PFSK-1 (cell line): ENCODE measurements around the gene OR1N1.

Experiments
- FOXP2 ChIP-seq: optimal IDR thresholded peaks from 2 replicates; pipeline ENCODE3; 2011; ENCODE audit warnings: borderline replicate concordance, control low read depth, inconsistent platforms; ENCODE audit not compliant: insufficient read depth; ENCODE audit errors: extremely low read length, extremely low read depth
- POLR2AphosphoS5 ChIP-seq: IDR thresholded peaks from 2 replicates; pipeline ENCODE4 v1.6.1; 2012; ENCODE audit warnings: low read depth, mild to moderate bottlenecking, control low read depth, low read length, moderate library complexity
- SIN3A ChIP-seq: IDR thresholded peaks from 2 replicates; pipeline ENCODE4 v1.6.1; 2012; ENCODE audit warnings: mild to moderate bottlenecking, low read length, moderate library complexity, borderline replicate concordance; ENCODE audit not compliant: insufficient read depth
- TAF1 ChIP-seq: IDR thresholded peaks from 2 replicates; pipeline ENCODE4 v1.6.1; 2012; ENCODE audit warnings: low read length, control low read depth, borderline replicate concordance; ENCODE audit not compliant: insufficient read depth
- TF ChIP-seq, protein P1 (sequence below), 2 experiments: IDR thresholded peaks; 2 replicates each; pipeline versions ENCODE4 v1.6.1 to v1.8.0; 2011 to 2012; ENCODE audit warnings: low read depth in 2 of 2, low read length in 2 of 2, control low read depth in 1 of 2, inconsistent platforms in 1 of 2, mild to moderate bottlenecking in 1 of 2, moderate library complexity in 1 of 2; ENCODE audit not compliant: insufficient read depth in 1 of 2

DNA sequence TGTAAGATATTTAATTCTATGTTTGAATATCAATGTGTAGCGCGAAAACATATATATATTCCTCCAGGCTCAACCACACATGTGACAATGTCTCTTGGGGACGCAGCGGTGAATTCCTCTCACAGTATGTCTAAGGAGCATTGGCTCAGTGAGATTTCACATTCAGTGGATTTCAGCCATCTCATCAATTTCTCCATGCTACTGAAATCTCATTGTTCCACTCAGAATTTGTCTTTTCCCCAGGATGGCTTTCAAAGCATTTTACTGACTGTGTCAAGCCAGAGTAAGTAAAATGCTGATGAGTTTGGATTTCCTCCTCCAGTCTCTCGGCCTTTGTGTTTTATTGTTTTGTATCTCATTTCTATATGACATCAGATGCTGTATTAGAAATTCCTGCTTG, 48.0 kb downstream of the OR1N1 start:
- no peak for TF ChIP-seq POLR2AphosphoS5
- TF ChIP-seq, protein P1, sequence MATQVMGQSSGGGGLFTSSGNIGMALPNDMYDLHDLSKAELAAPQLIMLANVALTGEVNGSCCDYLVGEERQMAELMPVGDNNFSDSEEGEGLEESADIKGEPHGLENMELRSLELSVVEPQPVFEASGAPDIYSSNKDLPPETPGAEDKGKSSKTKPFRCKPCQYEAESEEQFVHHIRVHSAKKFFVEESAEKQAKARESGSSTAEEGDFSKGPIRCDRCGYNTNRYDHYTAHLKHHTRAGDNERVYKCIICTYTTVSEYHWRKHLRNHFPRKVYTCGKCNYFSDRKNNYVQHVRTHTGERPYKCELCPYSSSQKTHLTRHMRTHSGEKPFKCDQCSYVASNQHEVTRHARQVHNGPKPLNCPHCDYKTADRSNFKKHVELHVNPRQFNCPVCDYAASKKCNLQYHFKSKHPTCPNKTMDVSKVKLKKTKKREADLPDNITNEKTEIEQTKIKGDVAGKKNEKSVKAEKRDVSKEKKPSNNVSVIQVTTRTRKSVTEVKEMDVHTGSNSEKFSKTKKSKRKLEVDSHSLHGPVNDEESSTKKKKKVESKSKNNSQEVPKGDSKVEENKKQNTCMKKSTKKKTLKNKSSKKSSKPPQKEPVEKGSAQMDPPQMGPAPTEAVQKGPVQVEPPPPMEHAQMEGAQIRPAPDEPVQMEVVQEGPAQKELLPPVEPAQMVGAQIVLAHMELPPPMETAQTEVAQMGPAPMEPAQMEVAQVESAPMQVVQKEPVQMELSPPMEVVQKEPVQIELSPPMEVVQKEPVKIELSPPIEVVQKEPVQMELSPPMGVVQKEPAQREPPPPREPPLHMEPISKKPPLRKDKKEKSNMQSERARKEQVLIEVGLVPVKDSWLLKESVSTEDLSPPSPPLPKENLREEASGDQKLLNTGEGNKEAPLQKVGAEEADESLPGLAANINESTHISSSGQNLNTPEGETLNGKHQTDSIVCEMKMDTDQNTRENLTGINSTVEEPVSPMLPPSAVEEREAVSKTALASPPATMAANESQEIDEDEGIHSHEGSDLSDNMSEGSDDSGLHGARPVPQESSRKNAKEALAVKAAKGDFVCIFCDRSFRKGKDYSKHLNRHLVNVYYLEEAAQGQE (IDR thresholded peaks at IDR 0.05; ENCODE audit: insufficient read depth in 1 of 2, low read depth in 2 of 2, low read length in 2 of 2): no peak
- TF ChIP-seq TAF1: no peak
- no peak for TF ChIP-seq FOXP2
- TF ChIP-seq SIN3A: no peak
